Epidermal melanocyte (primary cell): ENCODE data around the gene PTPRN2.
"Not testable (repeated sequence)": the region's sequence is repeated elsewhere in the genome, so short reads cannot be mapped to it uniquely, and the experiment has no call there.

Experiments
- DNase-seq: peaks from one replicate; pipeline ENCODE4 v3.0.0; 2011; ENCODE audit warnings: low spot score; ENCODE audit not compliant: insufficient read length

PTPRN2 gene

GRCh38 chr7:157676456-157677255 is 911.0 kb downstream of the PTPRN2 start:
- DNase-seq, result no peak

GRCh38 chr7:157676001-157676400 is 911.6 kb downstream of the PTPRN2 start:
- no peak for DNase-seq

- DNase-seq, result no peak
These were observed 912.1 kb downstream of the PTPRN2 start for GRCh38 chr7:157675427-157675927.

GRCh38 chr7:157674715-157675426 is 912.8 kb downstream of the PTPRN2 start:
- no peak for DNase-seq

- DNase-seq, result no peak
These were observed 913.5 kb downstream of the PTPRN2 start for GRCh38 chr7:157674027-157674714.

- no peak for DNase-seq
These were observed 914.0 kb downstream of the PTPRN2 start for GRCh38 chr7:157673573-157673972.

GRCh38 chr7:157671358-157672255 is 916.0 kb downstream of the PTPRN2 start:
- no peak for DNase-seq

GRCh38 chr7:157670490-157671357 is 916.9 kb downstream of the PTPRN2 start:
- no peak for DNase-seq

- DNase-seq, result no peak
These were observed 917.8 kb downstream of the PTPRN2 start for GRCh38 chr7:157669768-157670351.

GRCh38 chr7:157668884-157669767 is 918.5 kb downstream of the PTPRN2 start:
- no peak for DNase-seq

- no peak for DNase-seq
These were observed 919.3 kb downstream of the PTPRN2 start for GRCh38 chr7:157668221-157668883.

- no peak for DNase-seq
These were observed 919.9 kb downstream of the PTPRN2 start for GRCh38 chr7:157667731-157668130.

GRCh38 chr7:157667261-157667660 is 920.4 kb downstream of the PTPRN2 start:
- no peak for DNase-seq

- no peak for DNase-seq
These were observed 921.0 kb downstream of the PTPRN2 start for GRCh38 chr7:157666530-157667040.

- DNase-seq, result not testable (repeated sequence)
These were observed 922.0 kb downstream of the PTPRN2 start for GRCh38 chr7:157665634-157665988.

- no peak for DNase-seq
These were observed 922.6 kb downstream of the PTPRN2 start for GRCh38 chr7:157664871-157665633.

- DNase-seq, result no peak
These were observed 923.6 kb downstream of the PTPRN2 start for GRCh38 chr7:157664034-157664433.
